Measurements from ENCODE around the gene L1CAM. TPM values are rescaled to one million over a fixed set of nuclear protein-coding genes. Genes with fewer than 3 reads are reported as not detected.

The L1CAM gene
- total and polyA plus RNA-seq, 9 of the 15 experiments (the other 6 are each of a cell fraction or from before 2014, with no cell fraction given) = 0.09 to 0.86 (median 0.26) TPM; not detected in 3

DNA sequence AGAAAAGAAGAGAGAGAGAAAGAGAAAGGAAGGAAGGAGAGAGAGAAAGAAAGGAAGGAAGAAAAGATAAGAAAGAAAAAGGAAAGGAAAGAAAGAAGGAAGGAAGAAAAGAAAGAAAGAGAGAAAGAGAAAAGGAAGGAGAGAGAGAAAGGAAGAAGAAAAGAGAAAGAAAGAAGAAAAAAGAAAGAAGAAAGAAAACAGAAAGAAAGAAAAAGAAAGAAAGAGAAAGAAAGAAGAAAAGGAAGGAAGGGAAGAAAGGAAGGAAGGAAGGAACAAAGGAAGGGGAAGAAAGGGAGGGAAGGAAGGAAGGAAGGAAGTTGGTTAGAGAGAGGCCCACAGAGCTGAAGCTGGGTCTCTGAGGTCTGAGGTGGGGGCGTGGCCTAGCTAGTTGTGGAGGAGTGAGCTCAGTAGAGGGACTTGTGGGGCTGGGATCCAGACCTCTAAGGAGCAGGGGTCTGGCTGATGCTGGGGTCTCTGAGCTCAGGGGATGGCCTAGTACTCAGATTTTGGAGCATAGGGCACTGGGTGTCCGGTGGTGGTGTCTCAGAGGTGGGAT lies 28.5 kb downstream of the L1CAM start:
- Histone ChIP-seq H3K9me1 (ENCODE audit: control insufficient read depth, insufficient read depth, low read length) (no peaks in the 10 kb centered on the region), H3K27me3 (ENCODE audit: control insufficient read depth in 2 of 2, insufficient read depth in 2 of 2, low read length in 2 of 2) (peaks cover 7 to 22% of the 10 kb centered on the region in 2 experiments), H3K4me2 (ENCODE audit: insufficient read depth, low read length) (no peak overlapping the region), H3K79me2 (ENCODE audit: control insufficient read depth, insufficient read depth, low read length) (no peaks in the 10 kb centered on the region), H3K27ac (ENCODE audit: extremely low read depth, low read depth, low read length) (no peak overlapping the region), H3K36me3 (ENCODE audit: control insufficient read depth, insufficient read depth, low read length) (no peaks in the 10 kb centered on the region), H4K20me1 (replicated peaks; ENCODE audit: control insufficient read depth, insufficient read depth, low read length) (no peaks in the 10 kb centered on the region), H3K4me1 (replicated peaks in 1 of 2; ENCODE audit: control insufficient read depth in 2 of 2, insufficient read depth in 2 of 2, low read length in 2 of 2) (peaks cover 22 to 33% of the 10 kb centered on the region in 2 experiments; a peak in 4 of 5 replicates), H3K9me3 (replicated peaks; ENCODE audit: control insufficient read depth, insufficient read depth, low read depth, low read length) (no peaks in the 10 kb centered on the region), H3K4me3 (no peak overlapping the region), H3K9ac (ENCODE audit: insufficient read depth in 1 of 2, low read depth in 2 of 2, low read length in 2 of 2) (no peak overlapping the region), H2AFZ (ENCODE audit: low read depth, low read length) (no peak overlapping the region)
- ChIA-PET POLR2A (interaction anchor here (0.5 kb wide), 1 partner anchor 91 kb away, joined by 3 read pairs; no protein-coding TSS in a partner anchor), CTCF (ENCODE audit: low intra/inter-chr PET ratio) (no interaction called here)
- DNase-seq (ENCODE audit: extremely low read depth in 1 of 4, low spot score in 3 of 4) (peak; percentile 9 to 61 (median 38)), ATAC-seq (peak; percentile 47; the same call in 1 of the 3 replicates), FAIRE-seq (peak; percentile 48)
- in situ Hi-C loops (cut with MboI) = no loop called here
- intact Hi-C loops (cut with micrococcal nuclease) = no loop called here
- WGBS (ENCODE audit: insufficient coverage, low coverage, missing lambda C conversion rate) = 6% methylated on average over 2 of the region's 2 CpGs
- BruUV-seq (replicated peaks) = no TSS peak
- TF ChIP-seq ZNF212 (CRISPR knock-in tag; IDR thresholded peaks at IDR 0.05) (no peak), THRAP3 (IDR thresholded peaks at IDR 0.05; ENCODE audit: borderline replicate concordance) (0 out of 2 replicates have a peak, but pooled peaks have one; percentile 22), MTA1 (IDR thresholded peaks at IDR 0.05; ENCODE audit: borderline replicate concordance) (0 out of 2 replicates have a peak, but pooled peaks have one; percentile 64), MTA2 (IDR thresholded peaks at IDR 0.05; ENCODE audit: low read depth) (0 out of 2 replicates have a peak, but pooled peaks have one; percentile 19), ELF2 (CRISPR knock-in tag; IDR thresholded peaks at IDR 0.05) (no peak), TGIF2 (CRISPR knock-in tag; IDR thresholded peaks at IDR 0.05) (no peak), HNRNPK (IDR thresholded peaks at IDR 0.05; ENCODE audit: low read depth, low read length, poor library complexity, severe bottlenecking) (no peak)
- TF ChIP-seq, protein P1, sequence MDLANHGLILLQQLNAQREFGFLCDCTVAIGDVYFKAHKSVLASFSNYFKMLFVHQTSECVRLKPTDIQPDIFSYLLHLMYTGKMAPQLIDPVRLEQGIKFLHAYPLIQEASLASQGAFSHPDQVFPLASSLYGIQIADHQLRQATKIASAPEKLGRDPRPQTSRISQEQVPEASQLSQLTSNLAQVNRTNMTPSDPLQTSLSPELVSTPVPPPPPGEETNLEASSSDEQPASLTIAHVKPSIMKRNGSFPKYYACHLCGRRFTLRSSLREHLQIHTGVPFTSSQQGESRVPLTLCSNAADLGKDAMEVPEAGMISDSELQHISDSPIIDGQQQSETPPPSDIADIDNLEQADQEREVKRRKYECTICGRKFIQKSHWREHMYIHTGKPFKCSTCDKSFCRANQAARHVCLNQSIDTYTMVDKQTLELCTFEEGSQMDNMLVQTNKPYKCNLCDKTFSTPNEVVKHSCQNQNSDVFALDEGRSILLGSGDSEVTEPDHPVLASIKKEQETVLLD (IDR thresholded peaks at IDR 0.05) = 0 out of 2 replicates have a peak, but pooled peaks have one; percentile 49
- TF ChIP-seq, protein P2, sequence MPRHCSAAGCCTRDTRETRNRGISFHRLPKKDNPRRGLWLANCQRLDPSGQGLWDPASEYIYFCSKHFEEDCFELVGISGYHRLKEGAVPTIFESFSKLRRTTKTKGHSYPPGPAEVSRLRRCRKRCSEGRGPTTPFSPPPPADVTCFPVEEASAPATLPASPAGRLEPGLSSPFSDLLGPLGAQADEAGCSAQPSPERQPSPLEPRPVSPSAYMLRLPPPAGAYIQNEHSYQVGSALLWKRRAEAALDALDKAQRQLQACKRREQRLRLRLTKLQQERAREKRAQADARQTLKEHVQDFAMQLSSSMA (CRISPR knock-in tag; IDR thresholded peaks at IDR 0.05) = no peak
- TF ChIP-seq, protein P3, sequence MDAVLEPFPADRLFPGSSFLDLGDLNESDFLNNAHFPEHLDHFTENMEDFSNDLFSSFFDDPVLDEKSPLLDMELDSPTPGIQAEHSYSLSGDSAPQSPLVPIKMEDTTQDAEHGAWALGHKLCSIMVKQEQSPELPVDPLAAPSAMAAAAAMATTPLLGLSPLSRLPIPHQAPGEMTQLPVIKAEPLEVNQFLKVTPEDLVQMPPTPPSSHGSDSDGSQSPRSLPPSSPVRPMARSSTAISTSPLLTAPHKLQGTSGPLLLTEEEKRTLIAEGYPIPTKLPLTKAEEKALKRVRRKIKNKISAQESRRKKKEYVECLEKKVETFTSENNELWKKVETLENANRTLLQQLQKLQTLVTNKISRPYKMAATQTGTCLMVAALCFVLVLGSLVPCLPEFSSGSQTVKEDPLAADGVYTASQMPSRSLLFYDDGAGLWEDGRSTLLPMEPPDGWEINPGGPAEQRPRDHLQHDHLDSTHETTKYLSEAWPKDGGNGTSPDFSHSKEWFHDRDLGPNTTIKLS (IDR thresholded peaks at IDR 0.05; ENCODE audit: borderline replicate concordance, low read depth) = no peak
- TF ChIP-seq, protein P4, sequence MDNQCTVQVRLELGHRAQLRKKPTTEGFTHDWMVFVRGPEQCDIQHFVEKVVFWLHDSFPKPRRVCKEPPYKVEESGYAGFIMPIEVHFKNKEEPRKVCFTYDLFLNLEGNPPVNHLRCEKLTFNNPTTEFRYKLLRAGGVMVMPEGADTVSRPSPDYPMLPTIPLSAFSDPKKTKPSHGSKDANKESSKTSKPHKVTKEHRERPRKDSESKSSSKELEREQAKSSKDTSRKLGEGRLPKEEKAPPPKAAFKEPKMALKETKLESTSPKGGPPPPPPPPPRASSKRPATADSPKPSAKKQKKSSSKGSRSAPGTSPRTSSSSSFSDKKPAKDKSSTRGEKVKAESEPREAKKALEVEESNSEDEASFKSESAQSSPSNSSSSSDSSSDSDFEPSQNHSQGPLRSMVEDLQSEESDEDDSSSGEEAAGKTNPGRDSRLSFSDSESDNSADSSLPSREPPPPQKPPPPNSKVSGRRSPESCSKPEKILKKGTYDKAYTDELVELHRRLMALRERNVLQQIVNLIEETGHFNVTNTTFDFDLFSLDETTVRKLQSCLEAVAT (IDR thresholded peaks at IDR 0.05) = 0 out of 4 replicates have a peak, but pooled peaks of 1 of the 2 experiments have one; percentile 23
- TF ChIP-seq, protein P5, sequence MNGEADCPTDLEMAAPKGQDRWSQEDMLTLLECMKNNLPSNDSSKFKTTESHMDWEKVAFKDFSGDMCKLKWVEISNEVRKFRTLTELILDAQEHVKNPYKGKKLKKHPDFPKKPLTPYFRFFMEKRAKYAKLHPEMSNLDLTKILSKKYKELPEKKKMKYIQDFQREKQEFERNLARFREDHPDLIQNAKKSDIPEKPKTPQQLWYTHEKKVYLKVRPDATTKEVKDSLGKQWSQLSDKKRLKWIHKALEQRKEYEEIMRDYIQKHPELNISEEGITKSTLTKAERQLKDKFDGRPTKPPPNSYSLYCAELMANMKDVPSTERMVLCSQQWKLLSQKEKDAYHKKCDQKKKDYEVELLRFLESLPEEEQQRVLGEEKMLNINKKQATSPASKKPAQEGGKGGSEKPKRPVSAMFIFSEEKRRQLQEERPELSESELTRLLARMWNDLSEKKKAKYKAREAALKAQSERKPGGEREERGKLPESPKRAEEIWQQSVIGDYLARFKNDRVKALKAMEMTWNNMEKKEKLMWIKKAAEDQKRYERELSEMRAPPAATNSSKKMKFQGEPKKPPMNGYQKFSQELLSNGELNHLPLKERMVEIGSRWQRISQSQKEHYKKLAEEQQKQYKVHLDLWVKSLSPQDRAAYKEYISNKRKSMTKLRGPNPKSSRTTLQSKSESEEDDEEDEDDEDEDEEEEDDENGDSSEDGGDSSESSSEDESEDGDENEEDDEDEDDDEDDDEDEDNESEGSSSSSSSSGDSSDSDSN (IDR thresholded peaks at IDR 0.05; ENCODE audit: borderline replicate concordance in 1 of 2, low read depth in 2 of 2, low read length in 2 of 2) = no peak

Measured in K562 (cell line).